Gastrocnemius medialis (tissue), 4 donors: ENCODE measurements around the gene PCOLCE2.

Experiments used
- CTCF ChIP-seq, 5 experiments: fragments of 450-650 bp in 3 of 5; fragments of 200-600 bp in 2 of 5; sonication (generic) in 2 of 5; IDR thresholded peaks in 4 of 5; conservative IDR thresholded peaks in 1 of 5; 1 replicate in 4 of 5; 2 replicates in 1 of 5; pipeline ENCODE4 v1.5.1; 2016 to 2019; ENCODE audit warnings: antibody characterized with exemption in 5 of 5, mild to moderate bottlenecking in 3 of 5, moderate library complexity in 3 of 5
- POLR2A ChIP-seq, 2 donors: fragments of 450-650 bp; IDR thresholded peaks; one replicate each; pipeline ENCODE4 v1.6.1; 2017; ENCODE audit warnings: antibody characterized with exemption in 2 of 2, mild to moderate bottlenecking in 2 of 2, moderate library complexity in 2 of 2

GRCh38 chr3:142889212-142890014 lies 530 bp upstream of the PCOLCE2 start:
- TF ChIP-seq POLR2A (IDR thresholded peaks at IDR 0.05) (no peak), CTCF (IDR thresholded peaks at IDR 0.05 in 4 of 5, conservative IDR thresholded peaks at IDR 0.05 in 1 of 5) (no peak)
